ENCODE measurements around the gene CCDC160. TPM values are rescaled to one million over a fixed set of nuclear protein-coding genes. Genes with fewer than 3 reads are reported as not detected.

Gene CCDC160
- total and polyA plus RNA-seq, 2 of the 4 experiments (the other 2 are of a cell fraction), result not detected

- TF ChIP-seq, protein P1, sequence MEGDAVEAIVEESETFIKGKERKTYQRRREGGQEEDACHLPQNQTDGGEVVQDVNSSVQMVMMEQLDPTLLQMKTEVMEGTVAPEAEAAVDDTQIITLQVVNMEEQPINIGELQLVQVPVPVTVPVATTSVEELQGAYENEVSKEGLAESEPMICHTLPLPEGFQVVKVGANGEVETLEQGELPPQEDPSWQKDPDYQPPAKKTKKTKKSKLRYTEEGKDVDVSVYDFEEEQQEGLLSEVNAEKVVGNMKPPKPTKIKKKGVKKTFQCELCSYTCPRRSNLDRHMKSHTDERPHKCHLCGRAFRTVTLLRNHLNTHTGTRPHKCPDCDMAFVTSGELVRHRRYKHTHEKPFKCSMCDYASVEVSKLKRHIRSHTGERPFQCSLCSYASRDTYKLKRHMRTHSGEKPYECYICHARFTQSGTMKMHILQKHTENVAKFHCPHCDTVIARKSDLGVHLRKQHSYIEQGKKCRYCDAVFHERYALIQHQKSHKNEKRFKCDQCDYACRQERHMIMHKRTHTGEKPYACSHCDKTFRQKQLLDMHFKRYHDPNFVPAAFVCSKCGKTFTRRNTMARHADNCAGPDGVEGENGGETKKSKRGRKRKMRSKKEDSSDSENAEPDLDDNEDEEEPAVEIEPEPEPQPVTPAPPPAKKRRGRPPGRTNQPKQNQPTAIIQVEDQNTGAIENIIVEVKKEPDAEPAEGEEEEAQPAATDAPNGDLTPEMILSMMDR (conservative IDR thresholded peaks at IDR 0.05; ENCODE audit: low read depth, low read length), result no peak
- TF ChIP-seq RAD21 (IDR thresholded peaks at IDR 0.05; ENCODE audit: low read length), result no peak
These were observed at the start of gene CCDC160 (continued) for GRCh38 chrX:134236626-134237614.

DNA sequence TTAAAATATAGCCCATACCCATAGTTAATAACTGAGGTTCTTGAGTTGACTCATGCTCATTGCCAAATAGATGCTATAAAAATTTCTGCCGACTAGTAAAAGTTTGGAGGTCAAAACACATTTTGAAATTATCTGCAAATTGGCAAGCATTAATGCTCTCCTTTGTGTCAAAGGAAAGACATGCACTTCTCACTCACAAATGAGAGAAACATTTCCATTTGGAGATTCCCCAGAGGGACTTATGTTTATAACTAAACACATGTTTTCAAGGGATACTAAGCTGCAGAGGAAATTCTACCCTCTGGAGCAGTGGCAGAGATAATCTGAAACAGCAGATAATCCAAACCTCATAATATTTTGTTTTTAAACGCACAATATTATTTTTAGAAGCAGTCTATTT, 45.7 kb upstream of the CCDC160 start:
- Histone ChIP-seq H3K4me1 (ENCODE audit: control insufficient read depth, insufficient read depth, low read length) (no peaks in the 10 kb centered on the region), H3K27ac (ENCODE audit: insufficient read depth, low read length) (no peak overlapping the region), H3K4me2 (ENCODE audit: low read depth, low read length) (no peak overlapping the region), H4K91ac (ENCODE audit: insufficient read depth, low read depth, low read length) (no peak overlapping the region), H2AFZ (replicated peaks; ENCODE audit: low read length, poor library complexity) (no peak overlapping the region), H4K5ac (ENCODE audit: low read depth, low read length) (no peak overlapping the region), H2AK5ac (ENCODE audit: low read depth, low read length) (no peak overlapping the region), H3K14ac (replicated peaks; ENCODE audit: low read depth, low read length) (no peak overlapping the region), H3K9me1 (ENCODE audit: insufficient read depth, low read length) (no peaks in the 10 kb centered on the region), H4K8ac (ENCODE audit: low read depth in 2 of 2, low read length in 2 of 2) (no peak overlapping the region), H3K36me3 (ENCODE audit: control insufficient read depth, insufficient read depth, low read length) (no peaks in the 10 kb centered on the region), H3K9ac (ENCODE audit: low read depth, low read length) (no peak overlapping the region), H2AK9ac (replicated peaks; ENCODE audit: low read depth, low read length, poor library complexity) (no peak overlapping the region), H3K9me3 (ENCODE audit: control insufficient read depth, insufficient read depth, low read length) (no peaks in the 10 kb centered on the region), H2BK15ac (ENCODE audit: low read depth, low read length) (no peak overlapping the region), H3K4ac (ENCODE audit: low read depth, low read length) (no peak overlapping the region), H3K23ac (ENCODE audit: low read depth, low read length) (no peak overlapping the region), H2BK20ac (ENCODE audit: low read depth, low read length) (no peak overlapping the region), H4K20me1 (ENCODE audit: insufficient read depth, low read length) (no peaks in the 10 kb centered on the region), H3K79me1 (ENCODE audit: low read depth in 1 of 2, low read length in 2 of 2) (no peaks in the 10 kb centered on the region), H3K18ac (ENCODE audit: low read depth, low read length) (no peak overlapping the region), H3K56ac (ENCODE audit: extremely low read depth, insufficient read depth, low read length) (no peak overlapping the region), H2BK5ac (ENCODE audit: low read depth, low read length, poor library complexity, severe bottlenecking) (no peak overlapping the region), H3K27me3 (ENCODE audit: control insufficient read depth, insufficient read depth, low read length) (no peaks in the 10 kb centered on the region; the same call in 1 of the 2 replicates), H2BK120ac (ENCODE audit: low read depth, low read length) (no peak overlapping the region), H3K4me3 (ENCODE audit: insufficient read depth, low read depth, low read length) (no peak overlapping the region)
- in situ Hi-C loops (cut with MboI; ENCODE audit: low sequenced_read_pairs), result no loop called here
- DNase-seq, result no peak
- dilution Hi-C loops (cut with HindIII; ENCODE audit: low sequenced_read_pairs, unreplicated experiment), result no loop called here
- ATAC-seq (ENCODE audit: low read depth), result no peak
- ChIA-PET CTCF (no interaction called here), POLR2A (ENCODE audit: unreplicated experiment) (no interaction called here)
- no CpG with 5 or more reads among the region's 2 CpGs for WGBS, 2 experiments (ENCODE audit: extremely low coverage in 2 of 2, insufficient read length in 1 of 2)
- BruUV-seq (replicated peaks), result no TSS peak
- intact Hi-C loops (cut with micrococcal nuclease), result no loop called here
- no peak for TF ChIP-seq POLR2A (IDR thresholded peaks at IDR 0.05; ENCODE audit: low read depth, low read length)
- TF ChIP-seq MXI1 (IDR thresholded peaks at IDR 0.05; ENCODE audit: borderline replicate concordance, low read depth, low read length), result no peak
- no peak for TF ChIP-seq RFX5 (IDR thresholded peaks at IDR 0.05; ENCODE audit: low read depth, low read length)
- TF ChIP-seq CEBPB (IDR thresholded peaks at IDR 0.05; ENCODE audit: low read depth, low read length), result no peak
- TF ChIP-seq RCOR1 (IDR thresholded peaks at IDR 0.05; ENCODE audit: insufficient replicate concordance, low read length), result no peak
- no peak for TF ChIP-seq MAFK (IDR thresholded peaks at IDR 0.05; ENCODE audit: low read depth, low read length)
- TF ChIP-seq, protein P1 (conservative IDR thresholded peaks at IDR 0.05; ENCODE audit: low read depth, low read length), result no peak
- TF ChIP-seq NFE2L2 (IDR thresholded peaks at IDR 0.05; ENCODE audit: low read depth, low read length), result no peak
- TF ChIP-seq, protein P2, sequence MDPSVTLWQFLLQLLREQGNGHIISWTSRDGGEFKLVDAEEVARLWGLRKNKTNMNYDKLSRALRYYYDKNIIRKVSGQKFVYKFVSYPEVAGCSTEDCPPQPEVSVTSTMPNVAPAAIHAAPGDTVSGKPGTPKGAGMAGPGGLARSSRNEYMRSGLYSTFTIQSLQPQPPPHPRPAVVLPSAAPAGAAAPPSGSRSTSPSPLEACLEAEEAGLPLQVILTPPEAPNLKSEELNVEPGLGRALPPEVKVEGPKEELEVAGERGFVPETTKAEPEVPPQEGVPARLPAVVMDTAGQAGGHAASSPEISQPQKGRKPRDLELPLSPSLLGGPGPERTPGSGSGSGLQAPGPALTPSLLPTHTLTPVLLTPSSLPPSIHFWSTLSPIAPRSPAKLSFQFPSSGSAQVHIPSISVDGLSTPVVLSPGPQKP (IDR thresholded peaks at IDR 0.05; ENCODE audit: borderline replicate concordance, low read depth, low read length), result no peak
- TF ChIP-seq RAD21 (IDR thresholded peaks at IDR 0.05; ENCODE audit: low read length), result no peak
